NB4 (cell line): ENCODE results near the gene KLK13.

ENCODE experiments used
- CTCF ChIP-seq: IDR thresholded peaks from one replicate; pipeline ENCODE4 v1.5.1; 2012; ENCODE audit warnings: low read depth, low read length
- MAX ChIP-seq: IDR thresholded peaks from 2 replicates; pipeline ENCODE4 v1.6.1; 2011; ENCODE audit warnings: low read depth, low read length
- MYC ChIP-seq: IDR thresholded peaks from 2 replicates; pipeline ENCODE4 v1.6.1; 2011; ENCODE audit warnings: low read depth, low read length
- POLR2A ChIP-seq: IDR thresholded peaks from 2 replicates; pipeline ENCODE4 v1.6.1; 2011; ENCODE audit warnings: mild to moderate bottlenecking; ENCODE audit not compliant: insufficient read length; ENCODE audit errors: extremely low read depth

- TF ChIP-seq CTCF (no peak), POLR2A (no peak), MAX (no peak), MYC (no peak)
Measured at GRCh38 chr19:51093510-51094345, 28.8 kb upstream of the KLK13 start.
